ENCODE results near the gene DNAJA4. TPM values are rescaled to one million over a fixed set of nuclear protein-coding genes. Genes with fewer than 3 reads are reported as not detected.

The DNAJA4 gene
- total and polyA plus RNA-seq, 12 donors: 40.0 to 226 (median 150) TPM

DNA sequence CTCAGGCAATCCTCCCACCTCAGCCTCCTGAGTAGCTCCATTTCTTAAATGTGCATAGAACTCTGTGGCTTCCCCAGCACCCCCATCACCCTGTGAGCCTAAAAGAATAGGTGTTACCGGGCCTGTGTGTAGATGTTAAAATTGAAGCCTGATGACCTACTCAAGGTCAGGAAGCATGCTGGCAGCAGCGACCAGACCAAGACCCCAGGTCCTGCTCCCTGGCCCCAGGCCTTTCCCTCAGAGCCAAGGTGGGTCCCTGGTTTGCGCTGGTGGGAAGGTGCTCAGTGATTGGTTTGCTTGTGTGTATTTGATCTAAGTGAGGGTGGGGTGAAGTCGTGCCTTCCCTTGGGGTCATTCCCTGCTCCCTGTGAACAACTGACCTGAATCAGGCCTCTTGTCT is 57.4 kb downstream of the DNAJA4 start:
- TF ChIP-seq, protein P1, sequence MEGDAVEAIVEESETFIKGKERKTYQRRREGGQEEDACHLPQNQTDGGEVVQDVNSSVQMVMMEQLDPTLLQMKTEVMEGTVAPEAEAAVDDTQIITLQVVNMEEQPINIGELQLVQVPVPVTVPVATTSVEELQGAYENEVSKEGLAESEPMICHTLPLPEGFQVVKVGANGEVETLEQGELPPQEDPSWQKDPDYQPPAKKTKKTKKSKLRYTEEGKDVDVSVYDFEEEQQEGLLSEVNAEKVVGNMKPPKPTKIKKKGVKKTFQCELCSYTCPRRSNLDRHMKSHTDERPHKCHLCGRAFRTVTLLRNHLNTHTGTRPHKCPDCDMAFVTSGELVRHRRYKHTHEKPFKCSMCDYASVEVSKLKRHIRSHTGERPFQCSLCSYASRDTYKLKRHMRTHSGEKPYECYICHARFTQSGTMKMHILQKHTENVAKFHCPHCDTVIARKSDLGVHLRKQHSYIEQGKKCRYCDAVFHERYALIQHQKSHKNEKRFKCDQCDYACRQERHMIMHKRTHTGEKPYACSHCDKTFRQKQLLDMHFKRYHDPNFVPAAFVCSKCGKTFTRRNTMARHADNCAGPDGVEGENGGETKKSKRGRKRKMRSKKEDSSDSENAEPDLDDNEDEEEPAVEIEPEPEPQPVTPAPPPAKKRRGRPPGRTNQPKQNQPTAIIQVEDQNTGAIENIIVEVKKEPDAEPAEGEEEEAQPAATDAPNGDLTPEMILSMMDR (IDR thresholded peaks at IDR 0.05): no peak
- ATAC-seq: no peak
- WGBS, 2 donors: 83 to 84% methylated on average over 4 of the region's 4 CpGs
- Histone ChIP-seq H3K27ac (peak overlapping the region in 4 of 10 donors; percentile 15 to 73 (median 58)), H3K27me3 (no peaks in the 10 kb centered on the region), H3K4me3 (no peak overlapping the region), H3K36me3 (no peaks in the 10 kb centered on the region), H3K9me3 (no peaks in the 10 kb centered on the region), H3K4me1 (peaks cover 0 to 21% (median 0%) of the 10 kb centered on the region in 9 donors)
- no peak for DNase-seq
- intact Hi-C loops (cut with DNase I): no loop called here

DNA sequence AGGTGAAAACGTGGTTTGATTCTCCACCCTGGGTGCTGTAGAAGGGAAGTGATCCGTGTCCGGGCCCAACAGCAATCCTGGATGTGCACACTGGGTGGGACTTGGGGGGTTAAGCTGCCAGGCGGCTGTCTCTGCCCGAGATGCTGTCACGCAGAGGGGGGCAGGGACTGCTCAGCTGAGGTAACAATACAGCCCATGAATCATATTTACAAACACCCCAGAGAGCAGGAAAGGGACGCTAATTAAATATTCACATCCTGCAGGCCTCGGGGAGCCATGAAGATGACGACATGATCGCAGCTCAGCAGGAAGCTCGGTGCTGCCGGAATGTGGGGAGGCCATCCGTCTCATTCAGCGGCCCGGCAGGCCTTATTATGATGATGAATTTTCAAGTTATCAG is 57.9 kb downstream of the DNAJA4 start:
- Histone ChIP-seq H3K27me3 (no peaks in the 10 kb centered on the region), H3K36me3 (no peaks in the 10 kb centered on the region), H3K4me3 (no peak overlapping the region), H3K9me3 (no peaks in the 10 kb centered on the region), H3K4me1 (peaks cover 0 to 18% (median 0%) of the 10 kb centered on the region in 9 donors), H3K27ac (peak overlapping the region in 6 of 10 donors; percentile 15 to 73 (median 61))
- peak in 7 of 8 donors; percentile 28 to 80 (median 49) for ATAC-seq
- DNase-seq: peak in 1 of 2 donors; percentile 11
- TF ChIP-seq, protein P1 (IDR thresholded peaks at IDR 0.05): no peak
- WGBS, 2 donors: 42 to 65% methylated on average over 15 of the region's 15 CpGs
- intact Hi-C loops (cut with DNase I): no loop called here

DNA sequence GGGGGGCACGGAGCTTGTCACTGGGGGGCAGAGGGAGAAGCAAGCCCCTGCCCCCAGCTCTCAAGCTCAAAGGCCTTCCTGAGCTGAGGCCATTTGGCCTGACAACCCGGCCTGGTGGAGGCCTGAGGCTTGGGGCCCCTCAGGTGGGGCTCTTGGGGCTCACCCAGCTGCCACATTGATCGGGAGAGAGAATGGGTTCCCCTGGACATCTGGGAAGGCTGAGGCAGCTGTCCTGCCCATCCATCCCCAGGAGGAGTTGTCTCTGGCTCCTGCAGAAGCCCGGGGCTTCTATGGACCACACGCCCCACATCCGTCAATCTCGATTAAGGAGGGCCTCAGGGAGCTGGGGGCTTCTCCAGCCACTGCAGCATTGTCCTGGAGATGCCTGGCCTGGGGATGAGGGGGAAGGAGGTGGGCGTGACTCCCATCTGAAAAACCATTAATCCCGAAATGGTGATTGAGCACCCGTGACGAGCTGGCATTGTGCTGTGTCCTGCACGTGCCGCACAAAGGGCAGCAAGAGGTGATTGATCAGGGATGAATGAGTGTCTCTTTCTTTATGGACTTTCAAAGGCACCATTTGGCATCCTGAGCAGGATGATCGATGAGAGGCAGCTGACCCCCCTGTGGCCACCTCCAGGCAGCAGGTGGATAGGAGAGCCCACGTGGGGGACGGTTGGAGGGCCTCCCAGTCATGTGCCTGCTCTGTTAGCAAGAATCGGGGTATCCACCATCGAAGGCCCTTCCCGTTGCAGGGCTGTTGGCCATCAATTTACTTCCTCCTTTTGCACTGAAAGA is 58.6 kb downstream of the DNAJA4 start:
- DNase-seq (no peak), ATAC-seq (no peak)
- intact Hi-C loops (cut with DNase I): no loop called here
- no peak overlapping the region for H3K4me3 ChIP-seq
- peaks cover 0 to 18% (median 0%) of the 10 kb centered on the region in 9 donors for H3K4me1 ChIP-seq
- TF ChIP-seq, protein P1 (IDR thresholded peaks at IDR 0.05): no peak
- H3K36me3 ChIP-seq: no peaks in the 10 kb centered on the region
- H3K27ac ChIP-seq: peak overlapping the region in 4 of 10 donors; percentile 56 to 73 (median 67)
- H3K9me3 ChIP-seq: no peaks in the 10 kb centered on the region
- H3K27me3 ChIP-seq: no peaks in the 10 kb centered on the region
- 83 to 85% methylated on average over 19 of the region's 19 CpGs for WGBS, 2 donors

DNA sequence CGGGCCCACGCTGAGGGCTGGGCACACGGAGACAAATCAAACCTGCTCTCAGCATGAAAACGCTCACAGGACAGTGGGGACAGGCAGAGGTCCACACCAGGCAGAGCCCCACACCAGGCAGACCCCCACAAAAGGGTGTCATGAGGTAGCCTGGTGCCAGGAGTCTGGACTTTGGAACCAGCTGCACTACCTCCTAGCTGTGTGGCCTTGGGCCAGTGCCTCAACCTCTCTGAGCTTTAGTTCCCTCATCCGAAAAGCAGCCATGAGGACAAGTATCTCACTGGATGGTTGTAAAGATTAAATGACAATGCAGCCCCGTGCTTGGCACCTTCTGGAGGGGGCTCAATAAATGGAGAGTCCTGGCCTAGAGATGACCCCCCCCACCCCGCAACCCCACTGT is 59.3 kb downstream of the DNAJA4 start:
- TF ChIP-seq, protein P1 (IDR thresholded peaks at IDR 0.05): no peak
- Histone ChIP-seq H3K9me3 (no peaks in the 10 kb centered on the region), H3K27me3 (no peaks in the 10 kb centered on the region), H3K4me3 (no peak overlapping the region), H3K4me1 (peaks cover 0 to 18% (median 0%) of the 10 kb centered on the region in 9 donors), H3K27ac (no peak overlapping the region), H3K36me3 (no peaks in the 10 kb centered on the region)
- intact Hi-C loops (cut with DNase I): no loop called here
- ATAC-seq: no peak
- no peak for DNase-seq
- WGBS, 2 donors: 94 to 95% methylated on average over 7 of the region's 7 CpGs
